Stomach (tissue), 4 donors: ENCODE data around the gene LGALS1.

Experiments used
- EP300 ChIP-seq: sonication (generic); formaldehyde crosslinking; IDR thresholded peaks from one replicate; pipeline ENCODE4 v1.6.1; 2017; ENCODE audit warnings: antibody characterized with exemption
- POLR2A ChIP-seq, 4 donors: fragments of 450-650 bp; IDR thresholded peaks; one replicate each; pipeline ENCODE4 v1.6.1; 2016; ENCODE audit warnings: antibody characterized with exemption in 4 of 4, control low read depth in 2 of 4, mild to moderate bottlenecking in 1 of 4, moderate library complexity in 1 of 4
- TF ChIP-seq, protein P1 (sequence below), 7 experiments: fragments of 450-650 bp in 4 of 7; fragments of 200-600 bp in 3 of 7; sonication (generic) in 3 of 7; IDR thresholded peaks; one replicate each; pipeline ENCODE4 v1.5.1; 2016 to 2019; ENCODE audit warnings: antibody characterized with exemption in 7 of 7, control low read depth in 2 of 7, mild to moderate bottlenecking in 1 of 7

GRCh38 chr22:37633625-37634416, 41.6 kb upstream of the LGALS1 start:
- TF ChIP-seq, protein P1, sequence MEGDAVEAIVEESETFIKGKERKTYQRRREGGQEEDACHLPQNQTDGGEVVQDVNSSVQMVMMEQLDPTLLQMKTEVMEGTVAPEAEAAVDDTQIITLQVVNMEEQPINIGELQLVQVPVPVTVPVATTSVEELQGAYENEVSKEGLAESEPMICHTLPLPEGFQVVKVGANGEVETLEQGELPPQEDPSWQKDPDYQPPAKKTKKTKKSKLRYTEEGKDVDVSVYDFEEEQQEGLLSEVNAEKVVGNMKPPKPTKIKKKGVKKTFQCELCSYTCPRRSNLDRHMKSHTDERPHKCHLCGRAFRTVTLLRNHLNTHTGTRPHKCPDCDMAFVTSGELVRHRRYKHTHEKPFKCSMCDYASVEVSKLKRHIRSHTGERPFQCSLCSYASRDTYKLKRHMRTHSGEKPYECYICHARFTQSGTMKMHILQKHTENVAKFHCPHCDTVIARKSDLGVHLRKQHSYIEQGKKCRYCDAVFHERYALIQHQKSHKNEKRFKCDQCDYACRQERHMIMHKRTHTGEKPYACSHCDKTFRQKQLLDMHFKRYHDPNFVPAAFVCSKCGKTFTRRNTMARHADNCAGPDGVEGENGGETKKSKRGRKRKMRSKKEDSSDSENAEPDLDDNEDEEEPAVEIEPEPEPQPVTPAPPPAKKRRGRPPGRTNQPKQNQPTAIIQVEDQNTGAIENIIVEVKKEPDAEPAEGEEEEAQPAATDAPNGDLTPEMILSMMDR (IDR thresholded peaks at IDR 0.05): peak in 2 of 7 experiments; percentile 13 to 20
- TF ChIP-seq POLR2A (IDR thresholded peaks at IDR 0.05) (no peak), EP300 (no peak)
